ENCODE measurements around the gene PBX1. TPM values are rescaled to one million over a fixed set of nuclear protein-coding genes. Genes with fewer than 3 reads are reported as not detected.

Gene PBX1
- 23.9 and 34.2 TPM in 2 replicates for total RNA-seq

GRCh38 chr1:164558461-164559341 lies at the start of gene PBX1:
TSS of gene PBX1 (plus strand) at chr1:164559184.

Small RNAs within 50 kb of the gene (small RNA-seq; reads per million reads assigned to genes)
- gene RF00017 (not detected), gene RF00019 (not detected), gene RNU6-171P (not detected)
